ENCODE measurements around the gene MSI1.

DNA sequence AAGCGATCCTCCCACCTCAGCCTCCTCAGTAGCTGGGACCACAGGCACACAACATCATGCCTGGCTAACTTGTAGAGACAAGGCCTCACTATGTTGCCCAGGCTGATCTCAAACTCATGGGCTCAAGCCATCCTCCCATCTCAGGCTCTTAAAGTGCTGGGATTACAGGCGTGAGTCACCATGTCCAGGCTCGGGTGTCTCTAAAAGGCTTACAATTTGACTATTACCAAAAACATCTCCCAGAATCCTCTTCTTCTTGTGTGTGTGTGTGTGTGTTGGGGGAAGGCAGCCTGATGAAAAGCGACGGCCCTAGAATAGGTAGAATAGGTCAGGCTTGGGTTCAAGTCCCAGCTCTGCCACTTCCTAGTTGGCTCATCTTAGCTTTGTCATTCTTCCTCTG, 16.8 kb downstream of the MSI1 start:
- TF ChIP-seq, protein P1, sequence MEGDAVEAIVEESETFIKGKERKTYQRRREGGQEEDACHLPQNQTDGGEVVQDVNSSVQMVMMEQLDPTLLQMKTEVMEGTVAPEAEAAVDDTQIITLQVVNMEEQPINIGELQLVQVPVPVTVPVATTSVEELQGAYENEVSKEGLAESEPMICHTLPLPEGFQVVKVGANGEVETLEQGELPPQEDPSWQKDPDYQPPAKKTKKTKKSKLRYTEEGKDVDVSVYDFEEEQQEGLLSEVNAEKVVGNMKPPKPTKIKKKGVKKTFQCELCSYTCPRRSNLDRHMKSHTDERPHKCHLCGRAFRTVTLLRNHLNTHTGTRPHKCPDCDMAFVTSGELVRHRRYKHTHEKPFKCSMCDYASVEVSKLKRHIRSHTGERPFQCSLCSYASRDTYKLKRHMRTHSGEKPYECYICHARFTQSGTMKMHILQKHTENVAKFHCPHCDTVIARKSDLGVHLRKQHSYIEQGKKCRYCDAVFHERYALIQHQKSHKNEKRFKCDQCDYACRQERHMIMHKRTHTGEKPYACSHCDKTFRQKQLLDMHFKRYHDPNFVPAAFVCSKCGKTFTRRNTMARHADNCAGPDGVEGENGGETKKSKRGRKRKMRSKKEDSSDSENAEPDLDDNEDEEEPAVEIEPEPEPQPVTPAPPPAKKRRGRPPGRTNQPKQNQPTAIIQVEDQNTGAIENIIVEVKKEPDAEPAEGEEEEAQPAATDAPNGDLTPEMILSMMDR (IDR thresholded peaks at IDR 0.05) = no peak
- TF ChIP-seq POLR2A (IDR thresholded peaks at IDR 0.05) (no peak), EP300 (IDR thresholded peaks at IDR 0.05) (no peak)

Measured in ovary (tissue), 3 donors.